Activated gamma-delta T cell treated with anti-CD3 and anti-CD28 coated beads, Interleukin-2, amount 50 U/mL, for 16 hours (primary cell): ENCODE data around the gene KCNJ1.

Experiments
- DNase-seq: peaks from one replicate; pipeline ENCODE4 v3.0.0-alpha.2; 2020; ENCODE audit warnings: low read depth

Gene KCNJ1

GRCh38 chr11:128823753-128824152 lies 43.3 kb downstream of the KCNJ1 start:
- DNase-seq, result no peak

DNA sequence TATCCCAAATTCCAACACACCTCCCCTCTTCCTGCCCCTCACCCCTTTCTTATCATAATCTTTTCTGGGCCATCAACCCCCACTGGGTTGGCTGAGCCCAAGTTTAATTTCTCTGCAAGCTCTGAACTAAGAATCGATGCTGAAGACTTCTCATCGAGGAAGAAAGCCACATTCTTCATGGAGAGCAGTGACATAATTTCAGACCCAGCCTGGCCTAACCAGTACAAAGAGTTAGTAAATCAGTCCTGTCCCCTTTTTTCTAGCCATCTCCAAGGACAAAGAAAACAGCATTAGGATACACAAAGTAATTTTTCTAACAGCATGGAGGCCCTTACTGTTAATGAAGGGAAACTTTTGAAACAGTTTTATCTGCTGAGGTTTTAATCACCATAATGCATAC lies 45.0 kb downstream of the KCNJ1 start:
- no peak for DNase-seq

- no peak for DNase-seq
These were observed 45.5 kb downstream of the KCNJ1 start for GRCh38 chr11:128821556-128821955.

DNA sequence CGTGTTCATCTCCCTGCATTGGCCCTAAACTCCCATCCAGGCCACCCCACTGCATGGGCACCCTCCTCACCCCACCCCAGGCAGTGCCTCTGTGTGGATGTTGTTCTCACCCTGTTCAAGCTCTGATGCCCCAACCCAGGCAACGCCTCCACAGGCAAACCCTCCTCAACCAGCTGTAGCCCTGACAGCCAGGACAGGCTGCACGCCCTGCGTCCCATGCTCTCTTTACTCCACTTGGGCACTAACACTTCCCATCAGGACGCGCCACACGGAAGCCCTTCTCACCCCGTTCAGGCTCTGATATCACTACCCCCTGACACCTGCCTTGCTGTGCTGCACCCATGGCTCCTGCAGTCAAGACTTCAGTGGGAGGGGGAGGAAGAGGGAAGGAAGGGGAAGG lies 47.9 kb downstream of the KCNJ1 start:
- DNase-seq, result no peak

- no peak for DNase-seq
These were observed 52.0 kb downstream of the KCNJ1 start for GRCh38 chr11:128814856-128815705.

DNA sequence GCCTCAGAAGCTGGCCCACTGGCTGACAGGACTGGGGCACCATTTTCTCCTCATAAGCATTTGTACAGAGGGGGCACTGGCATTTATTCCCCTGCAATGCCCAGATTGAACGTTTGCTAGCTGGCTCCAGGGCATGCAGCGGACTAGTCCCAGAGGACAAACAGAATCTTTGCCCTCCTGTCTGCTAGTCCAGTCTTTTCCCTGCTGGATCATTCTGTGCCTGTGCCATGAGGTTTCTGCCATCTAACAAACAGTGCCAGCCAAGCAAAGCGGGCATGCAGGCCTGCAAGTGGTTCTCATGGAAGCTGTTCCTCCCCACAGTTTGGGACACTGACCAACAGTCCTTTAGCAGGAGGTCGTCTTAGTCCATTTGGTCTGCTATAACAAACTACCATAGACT lies 53.4 kb downstream of the KCNJ1 start:
- DNase-seq, result no peak

DNA sequence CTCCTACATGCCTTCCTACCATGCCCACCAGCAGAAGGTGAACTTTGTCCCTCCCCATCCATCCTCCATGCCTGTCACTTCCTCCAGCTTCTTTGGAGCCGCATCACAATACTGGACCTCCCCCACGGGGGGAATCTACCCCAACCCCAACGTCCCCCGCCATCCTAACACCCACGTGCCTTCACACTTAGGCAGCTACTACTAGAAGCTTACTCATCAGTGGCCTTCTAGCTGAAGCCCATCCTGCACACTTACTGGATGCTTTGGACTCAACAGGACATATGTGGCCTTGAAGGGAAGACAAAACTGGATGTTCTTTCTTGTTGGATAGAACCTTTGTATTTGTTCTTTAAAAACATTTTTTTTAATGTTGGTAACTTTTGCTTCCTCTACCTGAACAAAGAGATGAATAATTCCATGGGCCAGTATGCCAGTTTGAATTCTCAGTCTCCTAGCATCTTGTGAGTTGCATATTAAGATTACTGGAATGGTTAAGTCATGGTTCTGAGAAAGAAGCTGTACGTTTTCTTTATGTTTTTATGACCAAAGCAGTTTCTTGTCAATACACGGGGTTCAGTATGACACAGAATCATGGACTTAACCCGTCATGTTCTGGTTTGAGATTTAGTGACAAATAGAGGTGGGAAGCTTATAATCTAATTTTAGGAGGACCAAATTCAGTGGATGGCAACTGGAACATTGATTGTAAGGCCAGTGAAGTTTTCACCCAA lies 56.1 kb downstream of the KCNJ1 start:
- DNase-seq, result no peak

DNA sequence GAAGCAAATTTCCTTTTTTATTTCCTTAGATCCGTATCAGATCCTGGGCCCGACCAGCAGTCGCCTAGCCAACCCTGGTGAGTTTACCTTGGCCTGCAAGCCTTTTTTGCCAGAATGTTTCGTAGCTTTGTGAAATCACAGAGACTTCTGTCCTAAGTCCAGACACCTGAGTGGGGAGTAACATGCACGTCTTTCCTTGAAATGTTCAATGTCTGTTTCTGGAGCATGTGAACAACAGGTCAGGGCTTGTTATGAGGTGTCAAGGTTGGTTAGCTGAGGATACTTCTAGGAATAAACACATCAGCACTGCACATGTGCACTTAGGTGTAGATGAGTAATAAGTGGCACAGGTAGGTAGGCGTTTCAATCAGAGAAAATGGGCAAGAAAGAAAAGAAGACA lies 58.0 kb downstream of the KCNJ1 start:
- DNase-seq, result no peak

DNA sequence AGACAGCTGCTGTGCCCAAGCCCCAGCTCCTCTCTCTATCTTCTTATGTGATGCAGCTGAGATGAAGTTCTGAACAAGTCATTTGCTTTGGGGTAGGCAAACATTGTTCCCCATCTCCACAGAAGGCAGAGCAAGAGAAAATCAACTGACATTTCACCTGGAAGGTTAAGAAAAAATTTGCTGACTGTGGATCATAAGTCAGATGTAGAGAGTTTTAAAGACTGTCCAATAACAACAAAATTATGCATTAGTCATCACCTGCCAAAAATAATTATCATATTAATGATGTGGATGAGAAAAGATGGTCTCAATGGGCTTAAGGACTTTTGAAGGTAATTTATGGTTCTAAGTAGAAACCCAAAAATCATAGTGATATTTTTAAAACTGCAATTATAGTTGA lies 59.2 kb downstream of the KCNJ1 start:
- no peak for DNase-seq

- DNase-seq, result no peak
These were observed 60.4 kb downstream of the KCNJ1 start for GRCh38 chr11:128806506-128807261.

GRCh38 chr11:128804481-128804880 lies 62.6 kb downstream of the KCNJ1 start:
- no peak for DNase-seq

DNA sequence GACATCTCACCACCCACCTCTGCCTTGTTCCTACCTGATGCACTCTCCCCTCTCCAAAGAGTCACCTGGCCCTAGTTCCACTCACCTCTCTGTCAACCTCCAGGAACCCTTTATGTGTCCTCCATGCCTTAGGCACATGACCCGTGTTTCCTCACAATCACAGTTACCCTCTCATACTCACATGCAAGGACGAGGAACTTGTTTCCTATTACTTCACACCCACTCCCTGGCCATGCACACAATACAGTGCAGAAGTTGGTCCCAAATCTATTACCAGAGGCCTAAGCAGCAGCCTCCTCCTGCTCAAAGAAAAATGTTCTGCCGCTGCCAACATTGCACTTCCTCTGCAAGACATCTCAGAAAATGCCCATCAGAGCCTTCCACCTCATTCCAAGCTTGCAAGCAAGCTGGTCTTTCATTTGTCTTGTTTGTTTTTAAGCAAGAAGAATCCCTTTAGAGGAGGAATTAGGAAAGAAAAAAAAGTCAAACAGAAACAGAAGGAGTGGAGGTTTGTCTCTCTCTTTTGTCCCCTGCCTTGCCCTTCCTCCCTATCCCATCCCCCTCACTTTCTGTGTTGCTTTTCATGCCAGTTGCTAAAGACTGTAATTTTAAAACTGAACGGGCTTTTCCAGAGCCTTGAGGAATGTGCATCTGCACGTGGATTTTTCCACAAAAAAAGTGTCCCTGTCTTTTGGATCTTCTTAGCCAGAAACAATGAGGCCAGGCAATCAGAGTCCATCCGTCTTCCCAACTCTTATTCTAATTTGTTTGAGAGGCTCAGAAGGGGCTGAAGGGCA lies 63.4 kb downstream of the KCNJ1 start:
- DNase-seq, result no peak

- no peak for DNase-seq
These were observed 64.1 kb downstream of the KCNJ1 start for GRCh38 chr11:128803011-128803410.

DNA sequence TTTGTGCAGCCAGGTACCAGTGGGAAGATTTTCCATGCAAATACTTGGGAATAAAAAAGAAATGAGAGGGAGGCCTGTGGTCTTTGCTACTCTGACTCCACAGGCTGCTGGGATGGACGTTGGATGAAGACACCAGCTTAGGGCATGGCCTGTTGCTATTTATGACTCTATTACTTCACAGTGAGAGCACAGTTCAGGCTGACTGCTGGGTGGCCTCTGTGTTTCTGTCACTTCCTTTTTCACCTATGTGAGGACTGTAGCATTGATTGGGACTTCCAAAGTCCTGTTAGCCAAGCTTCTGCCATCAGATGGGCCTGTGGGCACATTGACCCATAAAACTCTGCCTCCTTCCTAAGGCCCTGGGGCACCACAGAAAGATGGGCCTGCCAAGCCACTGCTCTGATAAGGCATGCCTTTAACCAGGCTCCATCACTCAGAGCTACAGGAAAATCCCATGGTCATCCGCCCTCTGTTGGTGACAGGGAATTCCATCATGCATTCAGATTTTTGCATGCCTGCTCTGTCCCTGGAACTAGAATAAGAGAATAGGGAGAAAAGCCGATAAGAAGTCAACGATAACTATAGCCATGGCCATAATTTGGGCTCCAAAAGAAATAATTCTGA lies 64.6 kb downstream of the KCNJ1 start:
- no peak for DNase-seq

- DNase-seq, result no peak
These were observed 66.2 kb downstream of the KCNJ1 start for GRCh38 chr11:128800871-128801417.

GRCh38 chr11:128796270-128796669 lies 70.8 kb downstream of the KCNJ1 start:
- no peak for DNase-seq

- no peak for DNase-seq
These were observed 76.9 kb downstream of the KCNJ1 start for GRCh38 chr11:128790196-128790595.

DNA sequence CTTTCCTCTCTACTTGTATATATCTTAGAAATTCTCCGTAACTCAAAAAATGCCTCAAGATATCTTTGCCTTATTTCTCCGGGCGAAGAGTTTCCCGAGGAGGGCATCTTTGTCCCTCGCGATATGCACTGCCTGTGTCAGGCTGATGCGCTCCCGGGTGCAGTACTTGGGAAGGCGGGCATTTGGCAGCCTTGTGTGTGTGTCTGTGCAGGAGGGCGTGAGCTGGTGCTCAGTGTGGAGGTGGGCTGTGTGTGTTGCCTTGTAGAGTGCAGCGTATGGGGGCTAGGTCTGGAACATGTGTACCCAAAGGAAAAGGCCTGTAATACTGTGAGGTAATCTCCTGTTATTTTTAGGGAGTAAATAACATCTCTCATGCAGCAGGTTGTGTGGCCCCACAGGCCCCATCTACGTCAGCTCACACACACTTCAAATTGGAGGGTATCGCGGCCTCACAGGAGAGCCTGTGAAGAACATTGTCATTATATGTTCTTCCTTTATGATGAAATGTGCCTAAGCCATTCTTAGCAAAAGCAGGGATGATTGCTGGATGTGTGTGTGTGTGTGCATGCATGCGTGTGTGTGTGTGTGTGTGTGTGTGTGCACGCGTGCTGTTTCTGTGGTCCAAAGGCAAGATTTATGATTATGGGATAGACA lies 77.5 kb downstream of the KCNJ1 start:
- no peak for DNase-seq
